Epithelial cell of proximal tubule (primary cell): Measurements from ENCODE around the gene UBE2Q2. TPM values are rescaled to one million over a fixed set of nuclear protein-coding genes. Genes with fewer than 3 reads are reported as not detected.

Source experiments
- DNase-seq: peaks from one replicate; pipeline ENCODE4 v3.0.0-alpha.2; 2011; ENCODE audit warnings: low read depth
- H3K4me3 ChIP-seq: 2 replicates; pipeline ENCODE4 v1.5.1; 2011; ENCODE audit warnings: low read depth, mild to moderate bottlenecking, low read length
- total RNA-seq: library from RNA; depleted of rRNA; stranded (reverse); fragments of >200 nt; gene quantifications from 2 replicates; pipeline ENCODE4 v1.2.3, GENCODE V29; 2015
- TF ChIP-seq, protein P1 (sequence below): conservative IDR thresholded peaks from 2 replicates; pipeline ENCODE4 v1.5.1; 2012; ENCODE audit warnings: low read depth, mild to moderate bottlenecking, low read length

UBE2Q2 gene
- total RNA-seq, 1 donor from 2014 or later: 40.9 TPM

- DNase-seq: no peak
- H3K4me3 ChIP-seq: no peak overlapping the region
- TF ChIP-seq, protein P1, sequence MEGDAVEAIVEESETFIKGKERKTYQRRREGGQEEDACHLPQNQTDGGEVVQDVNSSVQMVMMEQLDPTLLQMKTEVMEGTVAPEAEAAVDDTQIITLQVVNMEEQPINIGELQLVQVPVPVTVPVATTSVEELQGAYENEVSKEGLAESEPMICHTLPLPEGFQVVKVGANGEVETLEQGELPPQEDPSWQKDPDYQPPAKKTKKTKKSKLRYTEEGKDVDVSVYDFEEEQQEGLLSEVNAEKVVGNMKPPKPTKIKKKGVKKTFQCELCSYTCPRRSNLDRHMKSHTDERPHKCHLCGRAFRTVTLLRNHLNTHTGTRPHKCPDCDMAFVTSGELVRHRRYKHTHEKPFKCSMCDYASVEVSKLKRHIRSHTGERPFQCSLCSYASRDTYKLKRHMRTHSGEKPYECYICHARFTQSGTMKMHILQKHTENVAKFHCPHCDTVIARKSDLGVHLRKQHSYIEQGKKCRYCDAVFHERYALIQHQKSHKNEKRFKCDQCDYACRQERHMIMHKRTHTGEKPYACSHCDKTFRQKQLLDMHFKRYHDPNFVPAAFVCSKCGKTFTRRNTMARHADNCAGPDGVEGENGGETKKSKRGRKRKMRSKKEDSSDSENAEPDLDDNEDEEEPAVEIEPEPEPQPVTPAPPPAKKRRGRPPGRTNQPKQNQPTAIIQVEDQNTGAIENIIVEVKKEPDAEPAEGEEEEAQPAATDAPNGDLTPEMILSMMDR: no peak
Measured at GRCh38 chr15:75943713-75944215, 100.5 kb downstream of the UBE2Q2 start.

DNA sequence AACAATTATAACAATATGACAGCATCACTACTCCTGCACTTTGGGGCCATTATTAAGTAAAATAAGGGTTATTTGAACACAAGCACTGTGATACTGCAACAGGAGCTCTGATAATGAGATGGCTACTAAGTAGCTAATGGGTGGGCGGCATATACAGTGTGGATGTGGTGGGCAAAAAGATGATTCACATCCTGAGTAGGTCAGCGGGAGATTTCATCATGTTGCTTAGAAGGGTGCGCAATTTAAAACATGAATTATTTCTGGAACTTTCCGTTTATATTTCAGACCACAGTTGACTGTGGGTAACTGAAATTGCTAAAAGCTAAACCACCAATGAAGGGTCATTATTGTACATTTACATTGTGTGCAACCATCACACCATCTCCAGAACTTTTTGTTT, 102.7 kb downstream of the UBE2Q2 start:
- TF ChIP-seq, protein P1: no peak
- no peak overlapping the region for H3K4me3 ChIP-seq
- no peak for DNase-seq

GRCh38 chr15:75947092-75947491, 103.8 kb downstream of the UBE2Q2 start:
- peak; percentile 37 for DNase-seq
- no peak overlapping the region for H3K4me3 ChIP-seq
- TF ChIP-seq, protein P1: no peak

GRCh38 chr15:75948761-75949296, 105.6 kb downstream of the UBE2Q2 start:
- TF ChIP-seq, protein P1: no peak
- no peak overlapping the region for H3K4me3 ChIP-seq
- no peak for DNase-seq

Other genes with a start within 250 kb of the UBE2Q2 start
- 22.5 and 23.8 TPM in 2 replicates for gene SNUPN, start 217.7 kb upstream of the UBE2Q2 start, total RNA-seq
- 73.9 and 136 TPM in 2 replicates for gene IMP3, start 203.2 kb upstream of the UBE2Q2 start, total RNA-seq
- gene SNX33, start 195.5 kb upstream of the UBE2Q2 start, total RNA-seq: 6.7 and 13.5 TPM in 2 replicates
- 1.2 and 2.1 TPM in 2 replicates for gene CSPG4, start 130.6 kb upstream of the UBE2Q2 start, total RNA-seq
- gene FBXO22, start 60.4 kb downstream of the UBE2Q2 start, total RNA-seq: 38.7 and 42.5 TPM in 2 replicates
- not detected in 2 replicates for gene NRG4, start 169.0 kb downstream of the UBE2Q2 start, total RNA-seq
- gene TMEM266, start 216.5 kb downstream of the UBE2Q2 start, total RNA-seq: not detected in 2 replicates